ENCODE data around the gene OR2T4. TPM values are rescaled to one million over a fixed set of nuclear protein-coding genes. Genes with fewer than 3 reads are reported as not detected.

The OR2T4 gene
- total and polyA plus RNA-seq, 2 of the 13 experiments (the other 11 are each of a cell fraction or from before 2014, with no cell fraction given): not detected

- Histone ChIP-seq H3K36me3 (replicated peaks in 1 of 2; ENCODE audit: control insufficient read depth in 1 of 2, insufficient read depth in 2 of 2, low read length in 2 of 2) (no peaks in the 10 kb centered on the region), H3K4me2 (ENCODE audit: low read depth, low read length) (no peak within 1 kb of the TSS), H3K9me3 (ENCODE audit: low read length) (peaks cover 41% of the 10 kb centered on the region), H3K4me1 (ENCODE audit: insufficient read depth, low read length) (no peaks in the 10 kb centered on the region), H3K9ac (ENCODE audit: insufficient read depth, low read depth, low read length) (no peak within 1 kb of the TSS), H4K20me1 (ENCODE audit: insufficient read depth, low read length) (no peaks in the 10 kb centered on the region), H3K27me3 (ENCODE audit: control insufficient read depth in 1 of 2, insufficient read depth in 2 of 2, low read length in 2 of 2) (no peaks in the 10 kb centered on the region), H3K79me2 (ENCODE audit: insufficient read depth, low read length) (no peaks in the 10 kb centered on the region), H3K27ac (ENCODE audit: extremely low read length, insufficient read depth, low read length) (no peak within 1 kb of the TSS), H2AFZ (ENCODE audit: low read length) (no peak within 1 kb of the TSS), H3K4me3 (replicated peaks in 1 of 3; ENCODE audit: insufficient read depth in 1 of 3, low read depth in 2 of 3, low read length in 3 of 3) (no peak within 1 kb of the TSS)
- no TSS peak for BruUV-seq (replicated peaks)
- intact Hi-C loops (cut with micrococcal nuclease; ENCODE audit: unreplicated experiment) (no loop called here), in situ Hi-C loops (cut with HindIII; ENCODE audit: extremely low pct_ligation_motif_present, low pct_unique_long_range_greater_than_20kb) (no loop called here)
- no peak for ATAC-seq
- POLR2A ChIA-PET: no interaction called here
- FAIRE-seq: no peak
- CTCF ChIA-PET (ENCODE audit: low intra/inter-chr PET ratio, low total read pairs): no interaction called here
- DNase-seq (ENCODE audit: low spot score): no peak
- no peak for TF ChIP-seq ARHGAP35 (CRISPR knock-in tag; IDR thresholded peaks at IDR 0.05; ENCODE audit: borderline replicate concordance)
- no peak for TF ChIP-seq MLLT10 (CRISPR knock-in tag; IDR thresholded peaks at IDR 0.05)
- TF ChIP-seq, protein P1, sequence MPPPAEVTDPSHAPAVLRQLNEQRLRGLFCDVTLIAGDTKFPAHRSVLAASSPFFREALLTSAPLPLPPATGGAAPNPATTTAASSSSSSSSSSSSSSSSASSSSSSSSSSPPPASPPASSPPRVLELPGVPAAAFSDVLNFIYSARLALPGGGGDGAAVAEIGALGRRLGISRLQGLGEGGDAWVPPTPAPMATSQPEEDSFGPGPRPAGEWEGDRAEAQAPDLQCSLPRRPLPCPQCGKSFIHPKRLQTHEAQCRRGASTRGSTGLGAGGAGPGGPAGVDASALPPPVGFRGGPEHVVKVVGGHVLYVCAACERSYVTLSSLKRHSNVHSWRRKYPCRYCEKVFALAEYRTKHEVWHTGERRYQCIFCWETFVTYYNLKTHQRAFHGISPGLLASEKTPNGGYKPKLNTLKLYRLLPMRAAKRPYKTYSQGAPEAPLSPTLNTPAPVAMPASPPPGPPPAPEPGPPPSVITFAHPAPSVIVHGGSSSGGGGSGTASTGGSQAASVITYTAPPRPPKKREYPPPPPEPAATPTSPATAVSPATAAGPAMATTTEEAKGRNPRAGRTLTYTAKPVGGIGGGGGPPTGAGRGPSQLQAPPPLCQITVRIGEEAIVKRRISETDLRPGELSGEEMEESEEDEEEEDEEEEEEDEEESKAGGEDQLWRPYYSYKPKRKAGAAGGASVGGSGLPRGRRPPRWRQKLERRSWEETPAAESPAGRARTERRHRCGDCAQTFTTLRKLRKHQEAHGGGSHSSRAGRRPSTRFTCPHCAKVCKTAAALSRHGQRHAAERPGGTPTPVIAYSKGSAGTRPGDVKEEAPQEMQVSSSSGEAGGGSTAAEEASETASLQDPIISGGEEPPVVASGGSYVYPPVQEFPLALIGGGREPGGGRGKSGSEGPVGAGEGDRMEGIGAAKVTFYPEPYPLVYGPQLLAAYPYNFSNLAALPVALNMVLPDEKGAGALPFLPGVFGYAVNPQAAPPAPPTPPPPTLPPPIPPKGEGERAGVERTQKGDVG (CRISPR knock-in tag; IDR thresholded peaks at IDR 0.05; ENCODE audit: borderline replicate concordance): no peak
- TF ChIP-seq HNRNPUL1 (IDR thresholded peaks at IDR 0.05; ENCODE audit: low read depth, low read length): no peak
- no peak for TF ChIP-seq TRIM24 (CRISPR knock-in tag; IDR thresholded peaks at IDR 0.05)
- TF ChIP-seq E2F5 (CRISPR knock-in tag; conservative IDR thresholded peaks at IDR 0.05): no peak
- TF ChIP-seq BRCA1 (CRISPR knock-in tag; IDR thresholded peaks at IDR 0.05): no peak
- TF ChIP-seq ZNF703 (CRISPR knock-in tag; IDR thresholded peaks at IDR 0.05; ENCODE audit: borderline replicate concordance): no peak
- TF ChIP-seq SNAPC2 (CRISPR knock-in tag; IDR thresholded peaks at IDR 0.05): no peak
- TF ChIP-seq ZNF710 (CRISPR knock-in tag; IDR thresholded peaks at IDR 0.05; ENCODE audit: borderline replicate concordance): no peak
- no peak for TF ChIP-seq ETS1 (CRISPR knock-in tag; IDR thresholded peaks at IDR 0.05)
- no peak for TF ChIP-seq DR1 (CRISPR knock-in tag; IDR thresholded peaks at IDR 0.05)
- TF ChIP-seq, protein P2, sequence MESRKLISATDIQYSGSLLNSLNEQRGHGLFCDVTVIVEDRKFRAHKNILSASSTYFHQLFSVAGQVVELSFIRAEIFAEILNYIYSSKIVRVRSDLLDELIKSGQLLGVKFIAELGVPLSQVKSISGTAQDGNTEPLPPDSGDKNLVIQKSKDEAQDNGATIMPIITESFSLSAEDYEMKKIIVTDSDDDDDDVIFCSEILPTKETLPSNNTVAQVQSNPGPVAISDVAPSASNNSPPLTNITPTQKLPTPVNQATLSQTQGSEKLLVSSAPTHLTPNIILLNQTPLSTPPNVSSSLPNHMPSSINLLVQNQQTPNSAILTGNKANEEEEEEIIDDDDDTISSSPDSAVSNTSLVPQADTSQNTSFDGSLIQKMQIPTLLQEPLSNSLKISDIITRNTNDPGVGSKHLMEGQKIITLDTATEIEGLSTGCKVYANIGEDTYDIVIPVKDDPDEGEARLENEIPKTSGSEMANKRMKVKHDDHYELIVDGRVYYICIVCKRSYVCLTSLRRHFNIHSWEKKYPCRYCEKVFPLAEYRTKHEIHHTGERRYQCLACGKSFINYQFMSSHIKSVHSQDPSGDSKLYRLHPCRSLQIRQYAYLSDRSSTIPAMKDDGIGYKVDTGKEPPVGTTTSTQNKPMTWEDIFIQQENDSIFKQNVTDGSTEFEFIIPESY (CRISPR knock-in tag; IDR thresholded peaks at IDR 0.05): no peak
Measured at GRCh38 chr1:248375446-248375845, 14.0 kb downstream of the OR2T4 start, which contains the start of gene OR2T6. Gene OR2T6 (plus strand): TSS chr1:248375746. CDS start chr1:248387609, 11,863 bp downstream.

All from HepG2 (cell line).